Amygdala (tissue), 56 donors: ENCODE results near the gene CSF2.

Experiments used
- DNase-seq, 56 donors: peaks; one replicate each; lab custom pipeline; 2025; lab: John Stamatoyannopoulos, UW

CSF2 gene

GRCh38 chr5:132054697-132055440, 18.7 kb upstream of the CSF2 start:
- no peak for DNase-seq

GRCh38 chr5:132055441-132055807, 18.2 kb upstream of the CSF2 start:
- no peak for DNase-seq

DNA sequence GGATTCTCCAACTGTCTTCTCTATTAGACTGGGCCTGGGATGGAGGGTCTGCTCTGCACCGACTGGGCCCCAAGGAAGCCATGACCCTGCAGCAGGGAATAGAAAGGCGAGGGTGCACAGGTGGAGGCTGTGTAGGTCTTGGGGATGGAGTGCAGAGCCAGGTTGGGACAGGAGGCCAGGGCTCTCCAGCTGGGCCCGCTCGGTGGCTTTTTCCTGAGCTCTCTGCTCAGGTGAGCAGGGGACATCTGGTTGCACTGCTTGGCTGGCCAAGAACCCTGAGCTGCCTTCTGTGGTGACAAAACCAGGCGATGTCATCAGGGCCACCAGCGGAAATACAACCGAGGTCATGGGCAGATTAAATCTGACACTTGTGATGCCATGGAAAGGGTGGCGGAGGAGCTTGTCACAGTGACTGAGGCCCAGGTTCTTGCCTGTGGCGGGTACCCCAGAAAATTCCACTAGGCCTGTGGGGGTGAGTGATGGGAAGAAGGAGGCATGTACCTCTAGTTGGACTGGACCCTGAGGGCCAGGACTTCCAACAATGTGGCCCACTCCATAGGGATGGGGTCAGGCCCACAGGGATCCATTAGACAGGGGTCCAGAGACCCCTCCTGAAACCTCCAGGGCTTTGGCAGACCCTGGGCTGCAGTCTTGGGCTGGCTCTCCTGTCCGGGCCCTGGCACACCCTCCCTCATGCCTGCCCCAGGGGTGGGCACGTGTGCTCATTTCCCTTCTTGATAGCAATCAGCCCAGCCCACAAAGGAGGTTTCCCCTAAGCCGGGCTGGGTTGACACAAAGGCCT, 17.6 kb upstream of the CSF2 start:
- no peak for DNase-seq

DNA sequence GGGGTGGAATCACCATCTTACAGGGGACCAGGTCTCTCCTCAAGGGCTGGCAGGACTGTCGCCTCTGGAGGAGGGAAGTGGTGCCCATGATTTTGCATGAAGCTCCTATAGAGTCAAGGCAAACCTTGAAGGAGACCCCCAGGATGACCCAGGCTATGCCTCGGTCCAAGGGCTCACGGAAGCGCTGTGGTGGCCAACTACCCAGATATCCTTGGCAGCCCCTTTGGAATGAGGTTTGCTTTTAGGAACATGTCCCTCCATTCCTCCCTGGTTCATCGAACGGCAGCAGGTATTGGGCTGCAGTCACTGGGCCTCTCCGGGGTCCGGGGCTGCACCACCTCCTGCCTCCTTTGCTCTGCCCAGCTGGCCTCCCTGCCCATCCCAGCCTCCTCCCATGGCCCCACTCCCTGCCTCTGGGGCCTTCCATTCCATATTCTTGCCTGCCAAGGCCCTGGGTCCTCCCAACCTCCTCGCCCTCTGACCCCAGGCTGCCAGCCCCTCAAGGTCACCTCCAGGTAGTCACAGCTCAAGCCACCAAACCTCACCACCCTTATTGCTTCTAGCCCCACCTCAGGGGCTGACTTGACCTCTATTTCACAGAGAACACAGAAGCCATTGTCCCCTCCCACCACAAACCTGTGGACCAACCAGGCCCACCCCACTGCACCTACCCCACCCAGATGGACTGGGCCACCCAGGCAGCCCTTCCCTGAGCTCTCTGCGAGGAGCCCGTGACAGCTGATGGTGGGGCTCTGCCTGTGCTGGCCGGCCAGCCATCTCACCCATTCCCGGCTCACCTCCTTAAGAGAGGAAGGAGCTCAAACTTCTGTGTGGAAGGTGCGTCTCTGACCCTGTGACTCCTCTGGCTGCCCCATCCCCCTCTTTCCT, 16.7 kb upstream of the CSF2 start:
- no peak for DNase-seq

DNA sequence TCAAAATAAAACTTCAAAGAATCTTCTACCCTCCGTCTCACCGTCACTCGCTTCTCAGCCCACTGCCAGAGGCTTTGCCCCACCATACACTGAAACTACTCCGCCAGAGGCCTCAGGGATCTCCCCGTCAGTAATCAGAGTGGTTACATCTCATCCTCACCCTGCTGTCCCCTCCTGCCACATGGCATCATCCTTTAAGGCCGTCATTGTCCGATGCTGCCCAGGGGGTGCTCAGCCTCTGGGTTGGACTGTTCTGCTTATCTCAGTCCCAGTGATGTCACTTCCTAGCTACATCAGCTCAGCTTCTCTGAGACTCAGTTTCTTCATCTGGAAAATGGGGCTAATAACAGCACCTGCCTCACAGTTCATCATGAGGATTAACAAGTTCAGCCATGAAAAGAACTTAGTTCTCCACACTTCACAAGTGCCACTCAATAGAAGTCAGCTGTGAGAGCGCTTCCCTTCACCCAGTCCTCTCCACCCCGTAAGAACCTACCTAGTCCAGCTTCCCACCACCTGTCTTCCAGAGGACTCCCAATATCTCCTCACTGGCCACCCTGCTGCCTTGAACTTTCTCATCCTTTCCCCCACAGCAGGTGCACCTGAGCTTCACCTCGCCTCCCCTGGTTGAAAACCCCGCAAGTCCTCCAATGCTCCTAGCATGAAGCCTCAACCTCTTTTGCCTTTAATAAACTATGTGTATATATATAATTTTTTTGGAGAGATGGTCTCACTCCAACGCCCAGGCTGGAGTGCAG, 15.9 kb upstream of the CSF2 start:
- DNase-seq, result no peak

DNA sequence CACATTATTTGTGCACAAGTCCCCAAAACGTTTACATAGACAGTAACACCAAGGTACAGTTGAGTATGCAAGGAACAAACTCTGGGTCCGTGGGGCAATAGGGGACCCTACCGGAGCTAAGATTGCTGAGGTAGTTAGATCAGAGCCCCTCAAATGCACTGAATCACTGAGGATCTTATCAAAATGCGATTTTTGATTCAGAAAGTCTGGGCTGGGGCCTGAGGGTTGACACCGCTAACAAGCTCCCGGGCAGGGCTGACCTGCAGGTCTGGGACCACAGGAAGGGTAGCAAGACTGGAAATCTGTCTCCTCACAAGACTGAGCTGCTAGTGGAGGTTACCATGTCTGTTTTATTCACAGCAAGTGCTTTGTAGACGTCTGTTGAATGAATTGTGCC, 14.9 kb upstream of the CSF2 start:
- no peak for DNase-seq

- DNase-seq, result no peak
These were observed 14.4 kb upstream of the CSF2 start for GRCh38 chr5:132059043-132059695.

GRCh38 chr5:132059696-132060500, 13.7 kb upstream of the CSF2 start:
- no peak for DNase-seq

GRCh38 chr5:132060501-132061161, 13.0 kb upstream of the CSF2 start, which contains the start of gene IL3:
TSS of gene IL3 (plus strand) at chr5:132060655. CDS start at chr5:132060707, 52 bp downstream.
- DNase-seq, result no peak

DNA sequence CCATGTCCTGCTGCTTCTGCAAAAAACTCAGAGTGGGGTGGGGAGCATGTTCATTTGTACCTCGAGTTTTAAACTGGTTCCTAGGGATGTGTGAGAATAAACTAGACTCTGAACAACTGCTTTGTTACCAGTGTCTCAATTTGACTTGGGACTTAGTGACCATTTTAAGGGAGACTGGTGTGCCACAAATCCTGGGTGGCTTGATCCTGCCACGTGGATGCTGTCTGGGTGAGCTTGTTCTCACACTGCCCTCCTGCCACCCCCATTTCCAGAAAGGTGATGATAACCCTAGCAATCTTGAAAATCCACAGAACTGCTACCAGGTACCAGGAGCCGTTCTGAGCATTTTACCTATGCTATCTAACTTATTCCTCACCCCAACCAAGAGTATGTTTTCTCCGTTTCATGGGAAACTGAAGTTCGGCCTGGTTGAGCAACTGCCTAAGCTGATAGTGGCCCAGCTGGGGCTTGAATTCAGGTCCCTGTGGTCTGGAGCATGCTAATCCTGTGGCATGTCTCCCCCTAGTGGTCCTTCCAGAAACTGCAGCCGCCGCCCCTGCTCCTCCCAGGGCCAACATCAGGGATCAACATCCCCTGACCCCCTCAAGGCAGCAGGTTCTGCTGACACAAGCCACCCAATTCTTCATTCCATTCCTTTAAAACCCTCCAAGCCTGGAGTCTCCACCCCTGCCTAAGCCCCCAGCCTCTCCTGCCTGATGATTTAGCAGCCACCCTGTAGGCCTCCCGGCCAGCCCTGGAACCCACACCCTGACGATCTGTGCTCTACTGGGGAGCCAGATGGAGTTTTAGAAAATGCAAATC, 10.3 kb upstream of the CSF2 start:
- peak in 43 of 56 donors; percentile 9 to 77 (median 33) for DNase-seq

GRCh38 chr5:132064140-132064539, 9.4 kb upstream of the CSF2 start:
- no peak for DNase-seq

GRCh38 chr5:132064738-132065331, 8.8 kb upstream of the CSF2 start:
- DNase-seq, result peak in 45 of 56 donors; percentile 2 to 82 (median 28)

- peak in 3 of 56 donors; percentile 9 to 31 (median 18) for DNase-seq
These were observed 8.1 kb upstream of the CSF2 start for GRCh38 chr5:132065351-132065937.

GRCh38 chr5:132065951-132066701, 7.5 kb upstream of the CSF2 start:
- DNase-seq, result no peak

DNA sequence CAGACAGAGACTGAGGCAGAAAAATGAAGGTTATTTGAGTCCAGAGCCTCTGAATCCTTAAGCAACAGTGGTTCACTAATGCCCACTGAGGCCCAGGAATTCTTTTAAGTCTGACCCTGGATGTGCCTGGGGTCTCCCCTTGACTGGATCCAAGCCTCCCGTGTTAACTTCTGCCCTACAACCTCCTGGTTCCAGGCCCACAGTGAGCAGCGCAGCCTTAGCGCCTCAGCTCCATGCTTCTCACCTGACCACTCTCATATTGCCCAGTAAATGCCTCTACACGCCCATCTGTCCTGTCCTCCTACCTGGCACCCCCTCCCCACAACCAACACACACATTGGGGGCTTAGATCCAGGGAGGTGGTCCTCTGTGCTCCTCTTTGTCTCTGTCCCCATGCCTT, 6.7 kb upstream of the CSF2 start:
- no peak for DNase-seq

DNA sequence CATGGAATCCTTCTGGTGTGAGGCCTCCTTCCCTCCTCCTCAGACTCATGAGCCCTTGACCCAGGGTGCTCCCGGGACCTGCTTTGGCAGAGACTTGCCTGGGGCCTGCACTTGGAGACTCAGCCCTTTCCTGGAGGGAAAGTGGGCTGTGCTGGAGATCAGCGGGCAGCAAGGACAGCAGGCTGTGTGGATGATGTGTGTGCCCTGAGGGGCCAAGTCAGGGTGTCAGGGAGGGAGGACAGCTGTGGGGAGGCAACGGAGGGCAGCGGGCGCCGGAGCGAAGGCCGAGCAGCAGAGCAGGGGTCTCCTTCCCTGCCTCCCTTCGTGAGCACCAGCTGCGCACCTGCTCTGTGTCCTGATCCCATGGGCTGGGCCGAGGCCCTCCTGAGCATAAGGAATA, 6.1 kb upstream of the CSF2 start:
- DNase-seq, result no peak
